Parathyroid adenoma (tissue), 2 donors: ENCODE measurements around the gene OR7C2.

Source experiments
- H2AFZ ChIP-seq: fragments of 300-600 bp; sonication (generic); one replicate; pipeline ENCODE4 v1.7.0; 2017; ENCODE audit warnings: antibody characterized with exemption, mild to moderate bottlenecking
- H3K27ac ChIP-seq: fragments of 300-600 bp; sonication (generic); one replicate; pipeline ENCODE4 v1.7.0; 2017
- H3K27me3 ChIP-seq: fragments of 300-600 bp; sonication (generic); one replicate; pipeline ENCODE4 v1.7.0; 2017; ENCODE audit warnings: low read length; ENCODE audit not compliant: control insufficient read depth, insufficient read depth
- H3K36me3 ChIP-seq: fragments of 300-600 bp; sonication (generic); one replicate; pipeline ENCODE4 v1.7.0; 2017; ENCODE audit warnings: low read length; ENCODE audit not compliant: control insufficient read depth, insufficient read depth
- H3K4me1 ChIP-seq: fragments of 300-600 bp; sonication (generic); one replicate; pipeline ENCODE4 v1.7.0; 2017; ENCODE audit warnings: control low read depth
- H3K4me2 ChIP-seq: fragments of 300-600 bp; sonication (generic); one replicate; pipeline ENCODE4 v1.7.0; 2017; ENCODE audit warnings: low read length
- H3K4me3 ChIP-seq: fragments of 300-600 bp; sonication (generic); one replicate; pipeline ENCODE4 v1.7.0; 2017; ENCODE audit warnings: low read depth, low read length
- H3K79me2 ChIP-seq: fragments of 300-600 bp; sonication (generic); one replicate; pipeline ENCODE4 v1.7.0; 2017; ENCODE audit warnings: control low read depth
- H3K9ac ChIP-seq: fragments of 300-600 bp; sonication (generic); one replicate; pipeline ENCODE4 v1.7.0; 2017; ENCODE audit warnings: mild to moderate bottlenecking
- H3K9me3 ChIP-seq: fragments of 300-600 bp; sonication (generic); one replicate; pipeline ENCODE4 v1.7.0; 2017; ENCODE audit warnings: low read length; ENCODE audit not compliant: control insufficient read depth
- CTCF ChIP-seq: fragments of 300-600 bp; sonication (generic); IDR thresholded peaks from one replicate; pipeline ENCODE4 v1.7.0; 2017; ENCODE audit warnings: antibody characterized with exemption, mild to moderate bottlenecking
- donor health status: primary hyperparathyroidism.

Gene OR7C2

GRCh38 chr19:14941189-14941588 lies at the start of gene OR7C2:
Gene OR7C2, plus strand, starts transcription at chr19:14941489. Its CDS starts 0 bp downstream, at chr19:14941489.
- Histone ChIP-seq H3K27ac (no peak within 1 kb of the TSS), H3K9me3 (no peaks in the 10 kb centered on the region), H3K79me2 (no peaks in the 10 kb centered on the region), H3K9ac (no peak within 1 kb of the TSS), H3K27me3 (no peaks in the 10 kb centered on the region), H3K4me2 (no peak within 1 kb of the TSS), H2AFZ (no peak within 1 kb of the TSS), H3K4me3 (no peak within 1 kb of the TSS), H3K36me3 (no peaks in the 10 kb centered on the region), H3K4me1 (no peaks in the 10 kb centered on the region)
- no peak for TF ChIP-seq CTCF

- no peak overlapping the region for H3K4me3 ChIP-seq
- no peaks in the 10 kb centered on the region for H3K36me3 ChIP-seq
- H3K4me2 ChIP-seq, result no peak overlapping the region
- no peak overlapping the region for H3K27ac ChIP-seq
- no peaks in the 10 kb centered on the region for H3K79me2 ChIP-seq
- no peaks in the 10 kb centered on the region for H3K27me3 ChIP-seq
- H3K4me1 ChIP-seq, result no peaks in the 10 kb centered on the region
- TF ChIP-seq CTCF, result no peak
- H3K9me3 ChIP-seq, result no peaks in the 10 kb centered on the region
- H2AFZ ChIP-seq, result no peak overlapping the region
- no peak overlapping the region for H3K9ac ChIP-seq
These were observed 39.5 kb upstream of the OR7C2 start for GRCh38 chr19:14901675-14902260.

GRCh38 chr19:14906711-14907110 lies 34.6 kb upstream of the OR7C2 start:
- H3K27me3 ChIP-seq, result no peaks in the 10 kb centered on the region
- H3K4me2 ChIP-seq, result no peak overlapping the region
- no peak overlapping the region for H3K4me3 ChIP-seq
- no peaks in the 10 kb centered on the region for H3K9me3 ChIP-seq
- H3K36me3 ChIP-seq, result no peaks in the 10 kb centered on the region
- H3K4me1 ChIP-seq, result peaks cover 8% of the 10 kb centered on the region
- H2AFZ ChIP-seq, result no peak overlapping the region
- no peak overlapping the region for H3K9ac ChIP-seq
- TF ChIP-seq CTCF, result no peak
- H3K79me2 ChIP-seq, result no peaks in the 10 kb centered on the region
- no peak overlapping the region for H3K27ac ChIP-seq

GRCh38 chr19:14915116-14915515 lies 26.2 kb upstream of the OR7C2 start:
- TF ChIP-seq CTCF, result no peak
- no peak overlapping the region for H3K4me2 ChIP-seq
- no peaks in the 10 kb centered on the region for H3K27me3 ChIP-seq
- no peak overlapping the region for H2AFZ ChIP-seq
- H3K4me1 ChIP-seq, result peaks cover 8% of the 10 kb centered on the region
- no peak overlapping the region for H3K27ac ChIP-seq
- H3K4me3 ChIP-seq, result no peak overlapping the region
- H3K9me3 ChIP-seq, result no peaks in the 10 kb centered on the region
- H3K36me3 ChIP-seq, result no peaks in the 10 kb centered on the region
- no peak overlapping the region for H3K9ac ChIP-seq
- no peaks in the 10 kb centered on the region for H3K79me2 ChIP-seq

GRCh38 chr19:14916848-14917247 lies 24.4 kb upstream of the OR7C2 start:
- Histone ChIP-seq H3K9me3 (no peaks in the 10 kb centered on the region), H3K36me3 (no peaks in the 10 kb centered on the region), H3K4me2 (no peak overlapping the region), H3K9ac (no peak overlapping the region), H3K79me2 (no peaks in the 10 kb centered on the region), H2AFZ (no peak overlapping the region), H3K4me1 (no peaks in the 10 kb centered on the region), H3K4me3 (no peak overlapping the region), H3K27ac (no peak overlapping the region), H3K27me3 (no peaks in the 10 kb centered on the region)
- peak; percentile 25 for TF ChIP-seq CTCF
